Activated CD8-positive, alpha-beta memory T cell treated with anti-CD3 and anti-CD28 coated beads, Interleukin-2, amount 50 U/mL, for 4 hours (primary cell): ENCODE measurements around the gene TREM2.
"Not testable (repeated sequence)": the region's sequence is repeated elsewhere in the genome, so short reads cannot be mapped to it uniquely, and the experiment has no call there.

Experiments used
- DNase-seq: peaks from one replicate; pipeline ENCODE4 v3.0.0-alpha.2; 2020

Gene TREM2

GRCh38 chr6:41162687-41163418, at the start of gene TREM2:
TSS of gene TREM2 (minus strand) at chr6:41163116. CDS start at chr6:41163082, 34 bp downstream.
- DNase-seq: no peak

- DNase-seq: no peak
Measured at GRCh38 chr6:41209547-41210320, 46.8 kb upstream of the TREM2 start.

GRCh38 chr6:41208439-41209106, 45.7 kb upstream of the TREM2 start:
- no peak for DNase-seq

- DNase-seq: no peak
Measured at GRCh38 chr6:41204156-41204555, 41.2 kb upstream of the TREM2 start.

GRCh38 chr6:41201764-41202173, 38.9 kb upstream of the TREM2 start:
- DNase-seq: no peak

GRCh38 chr6:41200901-41201763, 38.2 kb upstream of the TREM2 start, which contains the start of gene TREML2:
TSS of gene TREML2 (minus strand) at chr6:41201149. CDS start at chr6:41201008, 141 bp downstream.
- no peak for DNase-seq

- peak; percentile 37 for DNase-seq
Measured at GRCh38 chr6:41200296-41200900, 37.5 kb upstream of the TREM2 start.

- DNase-seq: no peak
Measured at GRCh38 chr6:41199552-41200246, 36.8 kb upstream of the TREM2 start.

- DNase-seq: no peak
Measured at GRCh38 chr6:41197234-41197633, 34.3 kb upstream of the TREM2 start.

GRCh38 chr6:41194386-41194785, 31.5 kb upstream of the TREM2 start:
- no peak for DNase-seq

- DNase-seq: no peak
Measured at GRCh38 chr6:41193884-41194283, 31.0 kb upstream of the TREM2 start.

- DNase-seq: no peak
Measured at GRCh38 chr6:41193171-41193734, 30.3 kb upstream of the TREM2 start.

- peak; percentile 41 for DNase-seq
Measured at GRCh38 chr6:41191569-41191968, 28.7 kb upstream of the TREM2 start.

GRCh38 chr6:41190791-41191190, 27.9 kb upstream of the TREM2 start:
- DNase-seq: no peak

- no peak for DNase-seq
Measured at GRCh38 chr6:41189967-41190366, 27.1 kb upstream of the TREM2 start.

GRCh38 chr6:41189046-41189445, 26.1 kb upstream of the TREM2 start:
- DNase-seq: not testable (repeated sequence)

- no peak for DNase-seq
Measured at GRCh38 chr6:41187924-41188886, 25.3 kb upstream of the TREM2 start.

GRCh38 chr6:41186031-41186562, 23.2 kb upstream of the TREM2 start:
- DNase-seq: no peak

GRCh38 chr6:41184761-41185160, 21.8 kb upstream of the TREM2 start:
- no peak for DNase-seq
